Rectal smooth muscle tissue (tissue), 1 donor: ENCODE measurements around the gene RFXANK.

Source experiments
- H3K27ac ChIP-seq: one replicate; pipeline ENCODE4 v1.7.0; 2013; ENCODE audit warnings: low read depth, low read length, inconsistent platforms
- H3K27me3 ChIP-seq: one replicate; pipeline ENCODE4 v1.7.0; 2013; ENCODE audit warnings: low read length; ENCODE audit not compliant: control insufficient read depth, insufficient read depth
- H3K36me3 ChIP-seq: one replicate; pipeline ENCODE4 v1.7.0; 2013; ENCODE audit warnings: low read length; ENCODE audit not compliant: control insufficient read depth, insufficient read depth
- H3K4me1 ChIP-seq: one replicate; pipeline ENCODE4 v1.7.0; 2013; ENCODE audit warnings: low read length; ENCODE audit not compliant: control insufficient read depth, insufficient read depth
- H3K4me3 ChIP-seq: one replicate; pipeline ENCODE4 v1.7.0; 2013; ENCODE audit warnings: low read length
- H3K9ac ChIP-seq: one replicate; pipeline ENCODE4 v1.7.0; 2013; ENCODE audit warnings: low read length

The RFXANK gene

DNA sequence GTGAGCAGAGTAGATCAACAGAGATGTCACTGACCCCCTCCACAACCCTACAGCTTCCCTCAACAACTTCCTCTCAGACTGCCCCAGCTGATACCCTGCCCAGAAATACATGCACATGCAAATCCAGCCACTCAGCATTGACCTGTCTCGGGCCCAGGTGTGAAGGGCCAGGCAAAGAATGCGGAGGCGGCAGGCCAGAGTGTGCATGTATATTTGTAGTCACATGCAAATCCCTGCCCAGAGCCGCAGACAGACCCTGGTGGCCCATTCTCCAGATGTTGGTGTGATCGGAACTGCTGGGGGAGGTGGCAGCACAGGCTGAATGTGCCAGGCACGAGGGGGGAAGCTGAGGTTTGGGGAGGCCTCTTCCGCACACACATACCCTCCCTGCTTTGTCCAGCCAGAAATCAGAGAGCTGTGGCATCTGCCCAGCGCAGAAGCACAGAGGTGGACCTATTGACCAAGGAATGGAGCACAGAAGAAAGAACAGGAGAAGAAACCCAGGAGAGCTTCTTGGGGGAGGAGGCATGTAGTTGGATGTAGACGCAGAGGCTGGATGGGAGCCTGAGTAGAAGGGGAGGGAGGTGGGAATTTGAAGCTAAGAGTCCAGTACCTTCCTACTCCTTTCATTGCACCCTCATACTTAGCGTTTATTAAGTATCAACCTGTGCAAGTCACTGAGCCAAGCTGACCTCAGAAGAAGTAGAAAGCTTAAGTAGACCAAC lies 36.4 kb upstream of the RFXANK start:
- no peaks in the 10 kb centered on the region for H3K36me3 ChIP-seq
- no peak overlapping the region for H3K9ac ChIP-seq
- no peak overlapping the region for H3K27ac ChIP-seq
- no peaks in the 10 kb centered on the region for H3K4me1 ChIP-seq
- no peaks in the 10 kb centered on the region for H3K27me3 ChIP-seq
- no peak overlapping the region for H3K4me3 ChIP-seq

DNA sequence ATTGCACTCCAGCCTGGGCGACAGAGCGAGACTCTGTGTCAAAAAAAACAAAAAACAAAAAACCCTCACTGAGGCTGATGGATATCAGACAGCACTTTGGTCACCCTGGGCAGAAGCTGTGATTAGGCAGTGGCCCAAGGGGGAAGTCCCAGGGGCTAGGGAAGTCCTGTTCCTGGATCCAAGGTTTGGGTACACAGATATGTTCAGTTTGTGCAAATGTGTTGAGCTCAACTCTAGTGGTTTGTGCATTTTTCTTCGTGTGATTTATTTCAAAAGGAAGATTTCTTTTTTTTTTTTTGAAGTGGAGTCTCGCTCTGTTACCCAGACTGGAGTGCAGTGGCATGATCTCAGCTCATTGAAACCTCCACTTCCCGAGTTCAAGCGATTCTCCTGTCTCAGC lies 34.2 kb upstream of the RFXANK start:
- no peak overlapping the region for H3K4me3 ChIP-seq
- no peaks in the 10 kb centered on the region for H3K36me3 ChIP-seq
- H3K27ac ChIP-seq = no peak overlapping the region
- H3K27me3 ChIP-seq = no peaks in the 10 kb centered on the region
- no peaks in the 10 kb centered on the region for H3K4me1 ChIP-seq
- H3K9ac ChIP-seq = no peak overlapping the region

DNA sequence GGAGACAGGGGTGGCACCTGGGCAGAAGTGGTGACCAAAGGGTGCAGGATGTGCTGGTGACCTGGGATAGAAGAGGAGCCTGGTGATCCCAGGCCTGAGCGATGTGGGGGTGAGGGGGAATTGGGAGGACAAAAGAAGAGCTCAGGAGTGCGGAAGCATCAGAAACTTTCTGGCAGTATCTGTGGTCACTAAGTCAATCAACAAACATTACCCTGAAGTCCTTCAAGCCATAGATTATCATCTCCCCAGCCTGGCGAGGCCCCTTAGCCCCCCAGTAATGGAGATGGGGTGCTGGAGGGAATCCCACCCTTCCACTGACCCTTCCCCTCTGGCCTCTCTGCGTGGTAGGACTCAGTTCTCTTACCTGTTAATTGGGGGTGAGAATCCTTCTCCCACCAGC lies 32.5 kb upstream of the RFXANK start:
- H3K9ac ChIP-seq = no peak overlapping the region
- no peaks in the 10 kb centered on the region for H3K4me1 ChIP-seq
- no peak overlapping the region for H3K27ac ChIP-seq
- H3K4me3 ChIP-seq = no peak overlapping the region
- no peaks in the 10 kb centered on the region for H3K36me3 ChIP-seq
- no peaks in the 10 kb centered on the region for H3K27me3 ChIP-seq

DNA sequence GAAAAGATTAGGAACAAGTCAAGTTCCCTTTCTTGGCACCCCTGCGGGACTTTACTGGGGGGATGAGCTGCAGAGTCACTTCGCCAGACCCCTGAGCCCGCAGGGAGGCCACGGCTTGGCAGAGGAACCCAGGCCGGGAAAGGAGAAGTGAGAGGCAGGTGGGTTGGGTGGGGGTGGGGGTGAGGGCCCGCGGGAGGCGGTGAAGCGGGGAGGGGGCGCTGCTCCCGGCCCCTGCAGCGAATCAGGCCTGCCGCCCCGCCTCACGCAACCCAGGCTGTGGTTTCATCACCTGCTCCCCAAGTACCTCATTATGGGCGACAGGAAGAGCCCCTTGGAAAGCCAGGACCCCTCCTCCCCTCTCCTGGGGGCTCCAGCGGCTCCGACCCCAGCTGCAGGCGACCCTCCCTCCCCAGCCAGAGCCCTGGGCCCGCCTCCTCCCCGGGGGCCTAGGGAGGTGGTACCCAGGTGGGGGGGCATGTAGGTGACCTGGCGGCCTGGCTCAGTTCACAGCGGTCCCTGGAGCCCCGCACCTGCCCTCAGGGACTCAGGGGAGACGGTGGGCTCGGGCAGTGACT lies 31.5 kb upstream of the RFXANK start:
- Histone ChIP-seq H3K36me3 (no peaks in the 10 kb centered on the region), H3K27me3 (no peaks in the 10 kb centered on the region), H3K4me1 (no peaks in the 10 kb centered on the region), H3K4me3 (no peak overlapping the region), H3K9ac (no peak overlapping the region), H3K27ac (no peak overlapping the region)

DNA sequence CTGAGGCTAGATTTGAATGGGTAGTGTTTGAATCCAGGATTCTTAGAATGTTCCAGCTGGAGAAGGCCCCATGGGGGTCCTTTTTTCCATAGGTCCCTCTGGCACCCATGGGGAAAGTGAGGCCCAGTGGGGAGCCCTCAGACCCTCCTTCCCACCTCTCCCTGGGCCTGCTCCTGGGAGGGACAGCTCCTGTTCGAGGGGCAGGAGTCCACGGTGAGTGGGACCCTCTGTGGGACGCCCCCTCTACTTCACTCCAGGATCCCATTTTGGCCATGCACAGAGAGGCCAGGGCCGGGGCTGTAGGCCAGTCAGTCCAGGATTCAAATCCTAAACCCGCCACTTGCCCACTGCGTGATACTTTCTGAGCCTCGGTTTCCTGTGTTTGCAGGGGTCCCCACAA lies 29.6 kb upstream of the RFXANK start:
- H3K4me1 ChIP-seq = no peaks in the 10 kb centered on the region
- H3K27ac ChIP-seq = no peak overlapping the region
- H3K36me3 ChIP-seq = no peaks in the 10 kb centered on the region
- H3K9ac ChIP-seq = no peak overlapping the region
- no peak overlapping the region for H3K4me3 ChIP-seq
- no peaks in the 10 kb centered on the region for H3K27me3 ChIP-seq

DNA sequence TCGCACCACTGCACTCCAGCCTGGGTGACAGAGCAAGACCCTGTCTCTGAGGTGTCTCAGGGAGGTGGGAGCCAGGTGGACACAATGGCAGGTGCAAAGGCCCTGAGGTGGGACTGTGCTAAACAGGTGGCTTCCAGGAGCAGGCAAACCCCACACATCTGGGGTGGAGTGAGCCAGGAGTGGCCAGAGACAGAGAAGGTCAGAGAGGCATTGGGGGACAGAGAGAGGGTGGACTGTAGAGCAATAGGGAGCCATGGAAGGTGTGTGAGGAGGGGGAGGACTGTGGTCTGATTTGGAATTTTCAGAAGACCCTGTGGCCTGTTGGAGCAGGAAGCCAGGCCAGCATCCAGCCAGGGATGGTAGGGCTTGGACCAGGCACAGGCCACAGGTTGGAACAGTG lies 26.7 kb upstream of the RFXANK start:
- Histone ChIP-seq H3K27me3 (no peaks in the 10 kb centered on the region), H3K9ac (no peak overlapping the region), H3K4me1 (no peaks in the 10 kb centered on the region), H3K27ac (no peak overlapping the region), H3K36me3 (no peaks in the 10 kb centered on the region), H3K4me3 (no peak overlapping the region)

DNA sequence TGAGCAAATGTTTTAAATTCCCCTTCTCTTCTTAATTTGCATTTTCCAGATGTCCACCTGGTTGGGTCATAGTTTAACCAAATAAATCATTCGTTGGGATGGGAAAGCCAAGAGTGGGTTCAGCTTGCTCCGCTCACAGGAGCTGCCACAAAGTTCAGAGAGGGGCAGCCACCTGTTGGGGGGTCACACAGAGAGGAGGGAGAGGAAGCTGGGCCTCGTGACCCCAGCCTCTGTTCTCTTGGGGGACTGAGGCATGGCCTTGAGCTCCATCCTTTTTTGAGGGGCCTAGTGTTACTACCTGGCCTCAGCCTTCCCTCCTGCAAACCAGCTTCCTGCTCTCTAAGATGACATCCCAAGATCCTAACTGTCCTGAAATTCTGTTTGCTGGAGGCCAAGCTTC lies 24.4 kb upstream of the RFXANK start:
- Histone ChIP-seq H3K9ac (no peak overlapping the region), H3K4me1 (no peaks in the 10 kb centered on the region), H3K27ac (no peak overlapping the region), H3K36me3 (no peaks in the 10 kb centered on the region), H3K27me3 (no peaks in the 10 kb centered on the region), H3K4me3 (no peak overlapping the region)

DNA sequence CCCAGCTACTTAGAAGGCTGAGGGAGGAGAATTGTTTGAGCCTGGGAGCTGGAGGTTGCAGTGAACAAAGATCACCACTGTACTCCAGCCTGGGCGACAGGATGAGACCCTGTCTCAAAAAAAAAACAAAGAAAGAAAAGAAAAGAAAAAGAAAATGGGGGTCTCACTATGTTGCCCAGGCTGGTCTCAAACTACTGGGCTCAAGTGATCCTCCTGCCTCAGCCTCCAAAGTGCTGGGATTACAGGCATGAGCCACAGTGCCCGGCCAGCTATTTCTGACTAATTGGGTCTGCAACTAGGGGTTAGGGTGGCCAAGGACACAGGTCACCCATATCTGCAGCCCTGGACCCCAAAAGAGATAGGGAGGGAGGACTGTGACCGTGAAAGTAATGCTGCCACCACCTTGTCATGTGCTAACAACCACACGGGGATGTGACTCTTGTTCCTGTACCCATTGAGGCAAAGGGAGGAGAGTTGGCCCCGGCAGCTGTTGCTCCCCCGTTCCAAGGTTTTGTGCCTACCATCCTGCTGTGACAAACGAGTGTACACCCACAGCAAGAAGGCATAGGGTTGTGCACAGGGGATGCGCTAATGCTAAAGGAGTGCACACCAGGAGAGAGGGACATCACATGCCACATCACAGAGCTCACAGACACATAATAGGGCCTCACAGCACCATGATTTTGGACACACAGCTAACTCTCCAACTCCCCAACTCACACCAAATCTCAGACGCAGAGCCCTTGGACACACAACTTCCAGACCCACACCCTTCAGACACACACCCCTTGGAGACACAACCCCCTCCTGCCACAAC lies 22.6 kb upstream of the RFXANK start:
- Histone ChIP-seq H3K36me3 (no peaks in the 10 kb centered on the region), H3K27me3 (no peaks in the 10 kb centered on the region), H3K4me1 (no peaks in the 10 kb centered on the region), H3K9ac (no peak overlapping the region), H3K27ac (no peak overlapping the region), H3K4me3 (peak overlapping the region; percentile 53)

DNA sequence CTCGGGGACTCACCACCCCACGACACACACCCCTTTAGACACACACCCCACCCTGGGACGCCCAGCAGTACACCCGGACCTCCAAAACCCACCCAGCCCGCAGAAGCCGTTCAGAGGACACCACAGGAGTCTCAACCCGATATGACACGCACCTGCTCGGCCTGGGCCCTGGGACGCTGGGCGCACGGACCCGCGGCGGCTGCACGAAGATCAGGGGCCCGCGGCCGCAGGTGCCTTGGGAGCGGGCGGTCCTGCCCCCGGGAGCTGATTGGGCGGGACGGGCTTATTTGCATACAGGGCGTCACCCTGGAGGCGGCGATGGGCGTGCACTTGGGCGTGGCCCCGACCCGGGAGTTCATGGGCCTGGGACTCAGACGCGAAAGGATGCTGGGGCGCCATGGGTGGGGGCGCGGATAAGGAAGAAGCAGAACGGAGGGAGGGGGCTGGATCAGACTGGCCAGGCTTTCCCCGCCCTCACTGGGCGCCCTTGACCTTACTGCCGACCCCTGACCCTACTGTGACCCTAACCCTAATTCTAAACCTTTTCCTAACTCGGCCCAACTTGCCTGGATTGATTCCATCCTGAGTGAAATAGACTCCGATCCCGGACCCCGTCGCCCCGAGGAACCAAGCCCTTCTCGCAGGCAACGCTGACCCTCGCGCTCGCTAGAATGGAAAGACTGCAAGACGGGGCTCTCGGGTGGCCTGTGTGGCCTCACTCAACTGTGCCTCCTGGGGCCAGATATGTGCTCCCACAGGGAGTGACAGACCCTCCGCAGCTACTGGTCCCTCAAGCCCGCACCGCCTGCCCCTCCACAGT lies 21.8 kb upstream of the RFXANK start, which contains the start of gene MEF2B:
MEF2B (minus strand) TSS at position 211 of the 820 bp plus-strand sequence. CDS start 19,528 bp downstream, outside the sequence.
- Histone ChIP-seq H3K27ac (no peak within 1 kb of the TSS), H3K27me3 (no peaks in the 10 kb centered on the region), H3K4me3 (peak within 1 kb of the TSS; percentile 53), H3K4me1 (no peaks in the 10 kb centered on the region), H3K36me3 (no peaks in the 10 kb centered on the region), H3K9ac (no peak within 1 kb of the TSS)

DNA sequence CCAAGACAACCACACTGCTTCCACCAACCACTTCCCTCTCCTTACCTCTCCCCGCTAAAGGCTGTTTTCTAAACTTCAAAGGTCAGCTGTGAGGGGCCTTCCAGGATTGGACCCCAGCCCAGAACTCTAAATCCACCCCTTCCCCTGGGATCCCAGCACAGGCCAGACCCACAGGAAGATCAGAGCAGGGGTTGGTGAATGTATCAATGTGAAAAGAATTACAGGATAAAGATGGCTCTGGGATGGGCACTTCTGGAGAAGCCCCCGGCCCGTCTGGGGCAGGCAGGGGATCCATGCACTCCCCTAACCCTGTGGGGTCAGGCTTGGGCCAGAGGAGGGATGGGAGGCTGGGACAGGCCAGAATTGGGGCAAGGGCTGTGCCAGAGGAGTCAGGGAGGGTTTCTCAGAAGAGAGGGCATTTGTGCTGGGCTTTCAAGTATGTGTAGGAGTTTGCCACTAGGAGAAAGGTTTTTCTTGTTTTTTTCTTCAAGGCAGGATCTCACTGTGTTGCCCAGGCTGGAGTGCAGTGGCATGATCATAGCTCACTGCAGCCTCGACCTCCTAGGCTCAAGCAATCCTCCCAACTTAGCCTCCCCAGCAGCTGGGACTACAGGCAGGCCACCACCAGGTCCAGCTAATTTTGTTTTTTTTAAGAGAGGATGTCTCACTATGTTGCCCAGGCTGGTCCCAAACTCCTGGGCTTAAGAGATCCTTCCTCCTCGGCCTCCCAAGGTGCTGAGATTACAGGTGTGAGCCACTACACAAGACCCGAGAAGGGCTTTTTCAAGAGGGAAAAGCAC lies 21.0 kb upstream of the RFXANK start:
- no peaks in the 10 kb centered on the region for H3K36me3 ChIP-seq
- no peaks in the 10 kb centered on the region for H3K4me1 ChIP-seq
- no peak overlapping the region for H3K9ac ChIP-seq
- H3K27me3 ChIP-seq = no peaks in the 10 kb centered on the region
- no peak overlapping the region for H3K27ac ChIP-seq
- no peak overlapping the region for H3K4me3 ChIP-seq

DNA sequence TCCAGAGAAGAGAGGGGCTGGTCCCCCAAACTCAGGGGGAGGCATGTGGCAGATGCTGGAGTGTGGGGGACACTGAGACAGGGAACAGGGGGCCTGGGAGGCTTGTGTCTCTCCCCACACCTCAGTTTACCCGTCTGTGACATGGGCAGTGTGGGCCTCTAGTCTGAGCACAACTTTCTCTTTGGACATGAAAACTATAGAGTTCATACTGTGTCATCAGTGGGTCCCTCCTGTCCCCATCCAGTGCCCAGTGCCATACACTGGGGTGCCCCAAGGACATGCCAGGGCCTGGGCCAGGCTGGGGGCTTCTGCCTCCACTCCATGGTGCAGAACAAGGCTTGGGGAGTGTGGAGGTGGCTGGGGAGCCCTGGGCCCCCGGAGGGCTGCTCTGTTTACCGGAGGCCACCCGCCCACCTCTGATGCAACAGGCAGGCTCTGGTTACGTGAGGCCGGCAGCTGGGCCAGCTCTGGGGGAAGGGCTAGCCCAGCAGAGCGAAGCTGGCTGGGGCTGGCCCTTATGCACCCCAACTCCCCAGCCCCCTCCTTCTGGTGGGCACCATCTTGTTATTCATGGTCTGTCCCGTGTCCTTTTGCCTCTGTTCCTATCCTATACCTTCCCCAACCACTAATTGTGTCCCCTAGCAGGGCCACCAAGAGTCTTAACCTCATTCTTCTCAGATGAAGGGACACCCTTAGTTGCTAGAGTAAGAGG lies 20.1 kb upstream of the RFXANK start:
- Histone ChIP-seq H3K4me3 (no peak overlapping the region), H3K36me3 (peaks cover 2% of the 10 kb centered on the region), H3K27ac (no peak overlapping the region), H3K27me3 (no peaks in the 10 kb centered on the region), H3K4me1 (no peaks in the 10 kb centered on the region), H3K9ac (no peak overlapping the region)
